ENCODE results near the gene TNFRSF21.

GRCh38 chr6:47323321-47323720 is 13.6 kb upstream of the TNFRSF21 start:
- TF ChIP-seq CTCF (optimal IDR thresholded peaks at IDR 0.05 in 1 of 3, IDR thresholded peaks at IDR 0.05 in 1 of 3, conservative IDR thresholded peaks at IDR 0.05 in 1 of 3; ENCODE audit: extremely low read depth in 1 of 3, insufficient read depth in 2 of 3, low read length in 3 of 3) (no peak), EZH2 (IDR thresholded peaks at IDR 0.05; ENCODE audit: low read length) (no peak)
